ENCODE results near the gene INPP5F. TPM values are rescaled to one million over a fixed set of nuclear protein-coding genes. Genes with fewer than 3 reads are reported as not detected.

The INPP5F gene
- total and polyA plus RNA-seq, 2 of the 13 experiments (the other 11 are each of a cell fraction or from before 2014, with no cell fraction given), result 12.5 to 15.7 TPM

DNA sequence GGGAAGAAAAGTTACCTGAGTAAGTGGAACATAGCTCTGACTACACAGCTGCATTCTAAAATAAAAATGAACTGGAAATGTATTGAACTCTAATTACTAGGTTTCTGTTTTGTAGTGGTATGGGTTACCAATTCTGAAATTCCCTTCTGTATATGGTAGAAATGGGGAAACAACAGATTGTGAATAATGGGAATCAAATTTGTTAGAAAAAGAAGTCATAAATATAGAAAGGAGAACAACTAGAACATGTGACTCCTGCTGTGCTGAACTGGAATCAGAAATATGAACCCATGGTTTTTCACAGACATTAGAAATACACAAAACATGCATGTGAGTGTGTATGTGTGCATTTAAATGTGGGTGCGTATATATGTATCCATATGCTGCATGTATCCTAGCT, 119.8 kb downstream of the INPP5F start:
- in situ Hi-C loops (cut with HindIII; ENCODE audit: extremely low pct_ligation_motif_present, low pct_unique_long_range_greater_than_20kb) (no loop called here), intact Hi-C loops (cut with micrococcal nuclease; ENCODE audit: unreplicated experiment) (no loop called here)
- Histone ChIP-seq H3K36me3 (replicated peaks in 1 of 2; ENCODE audit: control insufficient read depth in 1 of 2, insufficient read depth in 2 of 2, low read length in 2 of 2) (peaks cover 31 to 85% of the 10 kb centered on the region in 2 experiments), H3K4me1 (ENCODE audit: insufficient read depth, low read length) (no peaks in the 10 kb centered on the region), H4K20me1 (ENCODE audit: insufficient read depth, low read length) (no peaks in the 10 kb centered on the region), H3K9me3 (ENCODE audit: low read length) (no peaks in the 10 kb centered on the region), H3K4me3 (replicated peaks in 1 of 3; ENCODE audit: insufficient read depth in 1 of 3, low read depth in 2 of 3, low read length in 3 of 3) (no peak overlapping the region), H3K27ac (ENCODE audit: extremely low read length, insufficient read depth, low read length) (no peak overlapping the region), H3K4me2 (ENCODE audit: low read depth, low read length) (no peak overlapping the region), H2AFZ (ENCODE audit: low read length) (no peak overlapping the region), H3K79me2 (ENCODE audit: insufficient read depth, low read length) (no peaks in the 10 kb centered on the region), H3K9ac (ENCODE audit: insufficient read depth, low read depth, low read length) (no peak overlapping the region), H3K27me3 (ENCODE audit: control insufficient read depth in 1 of 2, insufficient read depth in 2 of 2, low read length in 2 of 2) (no peaks in the 10 kb centered on the region)
- POLR2A ChIA-PET, result no interaction called here
- WGBS (ENCODE audit: low lambda C conversion rate), result 100% methylated on average over 1 of the region's 1 CpG
- DNase-seq (ENCODE audit: low spot score) (no peak), ATAC-seq (no peak), FAIRE-seq (no peak)
- CTCF ChIA-PET (ENCODE audit: low intra/inter-chr PET ratio, low total read pairs), result no interaction called here
- TF ChIP-seq NR2F1 (CRISPR knock-in tag; IDR thresholded peaks at IDR 0.05) (no peak), CBFB (CRISPR knock-in tag; IDR thresholded peaks at IDR 0.05) (no peak), ETV6 (CRISPR knock-in tag; conservative IDR thresholded peaks at IDR 0.05) (no peak), CENPX (CRISPR knock-in tag; IDR thresholded peaks at IDR 0.05) (no peak), CEBPB (IDR thresholded peaks at IDR 0.05; ENCODE audit: borderline replicate concordance, low read depth, low read length) (no peak), NR2C2 (CRISPR knock-in tag; IDR thresholded peaks at IDR 0.05; ENCODE audit: borderline replicate concordance) (no peak), ZNF256 (CRISPR knock-in tag; conservative IDR thresholded peaks at IDR 0.05) (no peak), MAF1 (CRISPR knock-in tag; IDR thresholded peaks at IDR 0.05; ENCODE audit: borderline replicate concordance) (no peak), FOXM1 (CRISPR knock-in tag; IDR thresholded peaks at IDR 0.05) (no peak), HOXA3 (CRISPR knock-in tag; IDR thresholded peaks at IDR 0.05) (no peak), ZNF260 (CRISPR knock-in tag; IDR thresholded peaks at IDR 0.05; ENCODE audit: borderline replicate concordance, low read depth) (no peak)
- TF ChIP-seq, protein P1, sequence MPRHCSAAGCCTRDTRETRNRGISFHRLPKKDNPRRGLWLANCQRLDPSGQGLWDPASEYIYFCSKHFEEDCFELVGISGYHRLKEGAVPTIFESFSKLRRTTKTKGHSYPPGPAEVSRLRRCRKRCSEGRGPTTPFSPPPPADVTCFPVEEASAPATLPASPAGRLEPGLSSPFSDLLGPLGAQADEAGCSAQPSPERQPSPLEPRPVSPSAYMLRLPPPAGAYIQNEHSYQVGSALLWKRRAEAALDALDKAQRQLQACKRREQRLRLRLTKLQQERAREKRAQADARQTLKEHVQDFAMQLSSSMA (CRISPR knock-in tag; IDR thresholded peaks at IDR 0.05), result no peak
- TF ChIP-seq, protein P2, sequence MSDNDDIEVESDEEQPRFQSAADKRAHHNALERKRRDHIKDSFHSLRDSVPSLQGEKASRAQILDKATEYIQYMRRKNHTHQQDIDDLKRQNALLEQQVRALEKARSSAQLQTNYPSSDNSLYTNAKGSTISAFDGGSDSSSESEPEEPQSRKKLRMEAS (IDR thresholded peaks at IDR 0.05), result no peak
- TF ChIP-seq, protein P3, sequence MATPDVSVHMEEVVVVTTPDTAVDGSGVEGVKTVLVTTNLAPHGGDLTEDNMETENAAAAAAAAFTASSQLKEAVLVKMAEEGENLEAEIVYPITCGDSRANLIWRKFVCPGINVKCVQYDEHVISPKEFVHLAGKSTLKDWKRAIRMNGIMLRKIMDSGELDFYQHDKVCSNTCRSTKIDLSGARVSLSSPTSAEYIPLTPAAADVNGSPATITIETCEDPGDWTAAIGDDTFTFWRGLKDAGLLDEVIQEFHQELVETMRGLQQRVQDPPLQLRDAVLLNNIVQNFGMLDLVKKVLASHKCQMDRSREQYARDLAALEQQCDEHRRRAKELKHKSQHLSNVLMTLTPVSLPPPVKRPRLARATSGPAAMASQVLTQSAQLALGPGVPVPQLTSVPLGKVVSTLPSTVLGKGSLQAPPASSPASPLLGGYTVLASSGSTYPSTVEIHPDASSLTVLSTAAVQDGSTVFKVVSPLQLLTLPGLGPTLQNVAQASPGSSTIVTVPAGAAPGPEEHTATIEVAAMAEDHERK (CRISPR knock-in tag; IDR thresholded peaks at IDR 0.05; ENCODE audit: low read depth), result no peak
- TF ChIP-seq, protein P4, sequence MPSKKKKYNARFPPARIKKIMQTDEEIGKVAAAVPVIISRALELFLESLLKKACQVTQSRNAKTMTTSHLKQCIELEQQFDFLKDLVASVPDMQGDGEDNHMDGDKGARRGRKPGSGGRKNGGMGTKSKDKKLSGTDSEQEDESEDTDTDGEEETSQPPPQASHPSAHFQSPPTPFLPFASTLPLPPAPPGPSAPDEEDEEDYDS (CRISPR knock-in tag; IDR thresholded peaks at IDR 0.05), result no peak
- no TSS peak for BruUV-seq (replicated peaks)
